CD4-positive, CD25-positive, alpha-beta regulatory T cell (primary cell): Measurements from ENCODE around the gene CAPN7. TPM values are rescaled to one million over a fixed set of nuclear protein-coding genes. Genes with fewer than 3 reads are reported as not detected.

ENCODE experiments used
- ATAC-seq, 2 donors: fragments of 150-1000 bp; cut with Tn5 transposase; one replicate each; pipeline ENCODE4 v1.10.0; 2021; ENCODE audit warnings: low read depth in 2 of 2, moderate number of reproducible peaks in 2 of 2, moderate library complexity in 1 of 2
- DNase-seq, 3 donors: peaks; one replicate each; pipeline versions ENCODE4 v3.0.0 to v3.0.0-alpha.2; 2012 to 2022; ENCODE audit warnings: mixed read lengths in 1 of 3
- H3K27ac ChIP-seq: one replicate; pipeline ENCODE4 v1.7.0; 2013; ENCODE audit warnings: mild to moderate bottlenecking, low read length; ENCODE audit not compliant: insufficient read depth, poor library complexity, severe bottlenecking
- H3K27me3 ChIP-seq: one replicate; pipeline ENCODE4 v1.7.0; 2013; ENCODE audit warnings: low read length; ENCODE audit not compliant: control insufficient read depth, insufficient read depth
- H3K36me3 ChIP-seq: one replicate; pipeline ENCODE4 v1.7.0; 2013; ENCODE audit warnings: mild to moderate bottlenecking, low read length, moderate library complexity; ENCODE audit not compliant: control insufficient read depth, insufficient read depth
- H3K4me1 ChIP-seq: 2 replicates; pipeline ENCODE4 v1.7.0; 2013; ENCODE audit warnings: mild to moderate bottlenecking, low read length; ENCODE audit not compliant: insufficient read depth, control insufficient read depth, poor library complexity, severe bottlenecking
- H3K4me3 ChIP-seq: one replicate; pipeline ENCODE4 v1.7.0; 2013; ENCODE audit warnings: low read depth, mild to moderate bottlenecking, low read length, moderate library complexity
- H3K9me3 ChIP-seq, 2 experiments: 1 replicate in 1 of 2; 2 replicates in 1 of 2; pipeline ENCODE4 v1.7.0; 2013; ENCODE audit warnings: low read length in 2 of 2, mild to moderate bottlenecking in 1 of 2, moderate library complexity in 1 of 2; ENCODE audit not compliant: control insufficient read depth in 2 of 2
- H3K27ac Mint-ChIP-seq, 3 donors: one replicate each; pipeline ENCODE4 v1.8.0; 2020 to 2022; ENCODE audit warnings: mild to moderate bottlenecking in 3 of 3, mixed read lengths in 3 of 3, moderate library complexity in 2 of 3
- H3K27me3 Mint-ChIP-seq: one replicate; pipeline ENCODE4 v1.8.0; 2022; ENCODE audit warnings: mild to moderate bottlenecking, mixed read lengths
- H3K36me3 Mint-ChIP-seq: one replicate; pipeline ENCODE4 v1.8.0; 2020; ENCODE audit warnings: mixed read lengths
- H3K4me1 Mint-ChIP-seq, 4 donors: one replicate each; pipeline ENCODE4 v1.8.0; 2020 to 2022; ENCODE audit warnings: mixed read lengths in 4 of 4, mild to moderate bottlenecking in 1 of 4
- H3K4me3 Mint-ChIP-seq, 4 donors: one replicate each; pipeline ENCODE4 v1.8.0; 2020 to 2022; ENCODE audit warnings: mild to moderate bottlenecking in 4 of 4, mixed read lengths in 4 of 4, moderate library complexity in 3 of 4
- H3K9me3 Mint-ChIP-seq, 7 donors: one replicate each; pipeline ENCODE4 v1.8.0; 2020 to 2022; ENCODE audit warnings: mixed read lengths in 7 of 7, mild to moderate bottlenecking in 3 of 7, moderate library complexity in 2 of 7
- polyA plus RNA-seq, 4 donors: library from polyadenylated mRNA; unstranded; fragments of 300-500 nt; fragmentation: Illumina TruSeq; gene quantifications; one replicate each; pipeline ENCODE4 v1.2.3, GENCODE V29; 2021
- total RNA-seq: library from RNA; stranded (reverse); gene quantifications from one replicate; pipeline ENCODE4 v1.2.3, GENCODE V29; 2022

Gene CAPN7
- total and polyA plus RNA-seq, 5 donors from 2014 or later, result 21.1 to 62.3 (median 21.7) TPM

- ATAC-seq (no peak), DNase-seq (no peak)
- Mint-ChIP-seq H3K27me3 (no peaks in the 10 kb centered on the region), H3K4me3 (no peak overlapping the region), H3K9me3 (no peaks in the 10 kb centered on the region), H3K27ac (peak overlapping the region; percentile 21 to 90 (median 64)), H3K4me1 (peaks cover 2 to 23% (median 8%) of the 10 kb centered on the region in 4 donors), H3K36me3 (peaks cover 43% of the 10 kb centered on the region)
- Histone ChIP-seq H3K4me1 (no peaks in the 10 kb centered on the region), H3K27ac (no peak overlapping the region), H3K27me3 (no peaks in the 10 kb centered on the region), H3K4me3 (no peak overlapping the region), H3K9me3 (no peaks in the 10 kb centered on the region), H3K36me3 (peaks cover 94% of the 10 kb centered on the region)
These were observed 47.1 kb downstream of the CAPN7 start for GRCh38 chr3:15253023-15253697.

DNA sequence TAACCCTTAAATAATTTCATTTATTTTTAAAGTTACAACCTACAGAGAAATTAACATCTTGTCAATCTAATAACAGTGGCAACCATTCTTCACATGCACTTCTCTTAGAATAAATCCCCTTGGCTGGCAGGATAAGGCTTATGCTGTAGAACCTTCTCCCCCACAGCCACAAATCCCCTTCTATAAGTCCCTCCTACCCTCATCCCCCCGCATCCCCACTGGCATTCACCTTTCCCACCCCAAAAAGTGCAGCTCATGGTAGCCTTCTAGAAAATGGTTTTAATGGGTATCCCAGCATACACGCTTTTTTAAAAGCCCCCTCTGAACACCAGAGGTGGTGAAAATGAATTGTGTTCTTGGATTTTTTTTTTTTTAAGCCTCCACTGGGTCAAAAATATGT lies 49.2 kb downstream of the CAPN7 start:
- Mint-ChIP-seq H3K36me3 (peaks cover 59% of the 10 kb centered on the region), H3K27me3 (no peaks in the 10 kb centered on the region)

DNA sequence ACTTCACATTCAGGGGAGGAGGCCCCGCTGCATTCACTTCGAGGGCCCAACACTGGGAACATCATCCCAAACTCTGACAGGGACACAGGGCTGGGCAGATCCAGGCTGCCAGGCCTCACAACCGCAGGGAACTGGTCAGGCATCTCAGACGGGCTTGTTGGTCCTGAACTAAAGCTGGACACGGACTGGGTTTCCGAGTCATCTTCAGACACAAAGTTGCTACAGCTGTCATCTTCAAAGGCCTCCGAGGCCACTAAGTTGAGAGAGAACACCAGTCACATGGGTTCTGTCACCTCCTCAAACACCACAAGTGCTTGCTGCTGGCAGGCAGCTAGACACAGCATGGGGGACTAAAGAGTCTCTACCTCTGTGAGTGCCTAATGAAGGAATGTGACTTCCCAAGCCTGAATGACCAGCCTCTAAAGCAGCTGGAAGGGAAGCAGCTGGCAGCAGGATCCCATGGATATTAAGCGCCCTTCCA lies 50.9 kb downstream of the CAPN7 start:
- Histone ChIP-seq H3K36me3 (peaks cover 96% of the 10 kb centered on the region), H3K9me3 (no peaks in the 10 kb centered on the region), H3K27me3 (no peaks in the 10 kb centered on the region), H3K4me1 (no peaks in the 10 kb centered on the region), H3K27ac (no peak overlapping the region), H3K4me3 (no peak overlapping the region)
- no peak for ATAC-seq
- Mint-ChIP-seq H3K4me1 (peaks cover 2 to 27% (median 9%) of the 10 kb centered on the region in 4 donors), H3K4me3 (no peak overlapping the region), H3K27ac (peak overlapping the region in 2 of 3 donors; percentile 55 to 60), H3K36me3 (peaks cover 55% of the 10 kb centered on the region), H3K27me3 (no peaks in the 10 kb centered on the region), H3K9me3 (no peaks in the 10 kb centered on the region)
- DNase-seq, result no peak

More for the DNA sequence above, 49.2 kb downstream of the CAPN7 start:
- DNase-seq (no peak), ATAC-seq (no peak)
- Histone ChIP-seq H3K27me3 (no peaks in the 10 kb centered on the region), H3K4me1 (no peaks in the 10 kb centered on the region), H3K9me3 (no peaks in the 10 kb centered on the region), H3K4me3 (no peak overlapping the region), H3K27ac (no peak overlapping the region), H3K36me3 (peaks cover 95% of the 10 kb centered on the region)
- peak overlapping the region in 1 of 3 donors; percentile 57 for H3K27ac Mint-ChIP-seq
- peaks cover 2 to 27% (median 8%) of the 10 kb centered on the region in 4 donors for H3K4me1 Mint-ChIP-seq
- no peak overlapping the region for H3K4me3 Mint-ChIP-seq
- H3K9me3 Mint-ChIP-seq, result no peaks in the 10 kb centered on the region

- H3K36me3 Mint-ChIP-seq, result peaks cover 46% of the 10 kb centered on the region
- H3K4me3 Mint-ChIP-seq, result no peak overlapping the region
- Histone ChIP-seq H3K27me3 (no peaks in the 10 kb centered on the region), H3K27ac (no peak overlapping the region), H3K4me1 (no peaks in the 10 kb centered on the region), H3K9me3 (no peaks in the 10 kb centered on the region), H3K4me3 (no peak overlapping the region), H3K36me3 (peaks cover 83% of the 10 kb centered on the region)
- H3K9me3 Mint-ChIP-seq, result no peaks in the 10 kb centered on the region
- ATAC-seq (no peak), DNase-seq (no peak)
- H3K27me3 Mint-ChIP-seq, result no peaks in the 10 kb centered on the region
- peaks cover 2 to 27% (median 5%) of the 10 kb centered on the region in 4 donors for H3K4me1 Mint-ChIP-seq
- H3K27ac Mint-ChIP-seq, result peak overlapping the region in 2 of 3 donors; percentile 72 to 77
These were observed 52.7 kb downstream of the CAPN7 start for GRCh38 chr3:15258720-15259119.

- no peaks in the 10 kb centered on the region for H3K4me1 ChIP-seq
- H3K36me3 Mint-ChIP-seq, result peaks cover 40% of the 10 kb centered on the region
- DNase-seq, result no peak
- H3K9me3 Mint-ChIP-seq, result no peaks in the 10 kb centered on the region
- no peak overlapping the region for H3K4me3 Mint-ChIP-seq
- H3K4me3 ChIP-seq, result no peak overlapping the region
- H3K27ac ChIP-seq, result no peak overlapping the region
- H3K36me3 ChIP-seq, result peaks cover 68% of the 10 kb centered on the region
- no peaks in the 10 kb centered on the region for H3K27me3 ChIP-seq
- ATAC-seq, result no peak
- peaks cover 4 to 25% (median 15%) of the 10 kb centered on the region in 4 donors for H3K4me1 Mint-ChIP-seq
- H3K27ac Mint-ChIP-seq, result peak overlapping the region in 2 of 3 donors; percentile 49 to 77
- no peaks in the 10 kb centered on the region for H3K9me3 ChIP-seq
- H3K27me3 Mint-ChIP-seq, result no peaks in the 10 kb centered on the region
These were observed 54.5 kb downstream of the CAPN7 start for GRCh38 chr3:15260531-15260930.

- H3K4me1 Mint-ChIP-seq, result peaks cover 0 to 25% (median 17%) of the 10 kb centered on the region in 4 donors
- H3K9me3 Mint-ChIP-seq, result no peaks in the 10 kb centered on the region
- no peaks in the 10 kb centered on the region for H3K27me3 Mint-ChIP-seq
- Histone ChIP-seq H3K4me1 (no peaks in the 10 kb centered on the region), H3K4me3 (no peak overlapping the region), H3K27ac (no peak overlapping the region), H3K27me3 (no peaks in the 10 kb centered on the region), H3K36me3 (peaks cover 68% of the 10 kb centered on the region), H3K9me3 (no peaks in the 10 kb centered on the region)
- H3K4me3 Mint-ChIP-seq, result no peak overlapping the region
- ATAC-seq, result no peak
- peaks cover 33% of the 10 kb centered on the region for H3K36me3 Mint-ChIP-seq
- DNase-seq, result no peak
- H3K27ac Mint-ChIP-seq, result peak overlapping the region in 1 of 3 donors; percentile 77
These were observed 55.2 kb downstream of the CAPN7 start for GRCh38 chr3:15261274-15261673.

DNA sequence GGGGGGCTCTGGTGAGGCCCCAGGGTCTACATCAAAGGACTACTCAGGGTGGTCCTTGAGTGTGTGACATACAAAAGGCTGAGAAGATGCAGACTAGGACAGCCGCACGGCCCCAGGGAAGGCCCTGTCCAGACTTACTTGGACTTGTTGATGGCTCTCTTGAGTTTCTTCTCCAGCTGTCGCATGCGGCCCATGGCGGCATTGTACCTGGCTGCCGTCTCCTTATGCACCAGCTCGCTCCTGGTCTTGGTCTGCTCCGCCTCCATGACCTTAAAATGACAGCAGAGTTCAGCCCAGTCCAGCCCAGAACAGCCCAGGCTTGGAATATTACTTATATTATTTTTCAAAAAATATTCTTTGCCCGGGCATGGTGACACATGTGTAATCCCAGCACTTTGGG lies 56.0 kb downstream of the CAPN7 start:
- no peak for ATAC-seq
- DNase-seq, result no peak
- H3K4me3 Mint-ChIP-seq, result no peak overlapping the region
- H3K36me3 Mint-ChIP-seq, result peaks cover 30% of the 10 kb centered on the region
- Histone ChIP-seq H3K4me3 (no peak overlapping the region), H3K4me1 (no peaks in the 10 kb centered on the region), H3K27me3 (no peaks in the 10 kb centered on the region), H3K36me3 (peaks cover 69% of the 10 kb centered on the region), H3K27ac (no peak overlapping the region), H3K9me3 (no peaks in the 10 kb centered on the region)
- H3K27ac Mint-ChIP-seq, result peak overlapping the region in 1 of 3 donors; percentile 77
- peaks cover 0 to 29% (median 18%) of the 10 kb centered on the region in 4 donors for H3K4me1 Mint-ChIP-seq
- H3K27me3 Mint-ChIP-seq, result no peaks in the 10 kb centered on the region
- H3K9me3 Mint-ChIP-seq, result no peaks in the 10 kb centered on the region

DNA sequence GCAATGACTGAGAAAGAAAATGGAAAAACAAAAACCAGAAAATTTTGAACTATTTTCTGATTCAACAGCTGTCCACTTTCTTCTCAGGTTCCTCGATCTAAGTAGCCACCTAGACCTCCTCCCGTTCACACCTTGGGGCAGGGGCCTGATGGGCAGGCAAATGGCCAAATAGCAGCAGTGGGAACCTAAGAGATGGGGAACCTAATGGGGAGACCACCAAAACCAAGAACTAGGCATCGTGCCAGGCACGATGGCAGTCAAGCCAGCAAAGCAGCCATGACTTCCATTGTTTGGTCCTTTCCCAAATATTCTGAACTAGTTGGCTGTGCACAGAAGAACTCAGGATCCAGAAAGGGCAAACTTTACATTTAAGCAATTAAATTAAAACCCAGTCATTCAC lies 57.1 kb downstream of the CAPN7 start:
- H3K9me3 Mint-ChIP-seq, result no peaks in the 10 kb centered on the region
- peaks cover 20% of the 10 kb centered on the region for H3K36me3 Mint-ChIP-seq
- H3K27ac ChIP-seq, result no peak overlapping the region
- H3K4me3 Mint-ChIP-seq, result no peak overlapping the region
- H3K36me3 ChIP-seq, result peaks cover 58% of the 10 kb centered on the region
- peaks cover 6 to 28% (median 23%) of the 10 kb centered on the region in 4 donors for H3K4me1 Mint-ChIP-seq
- no peak overlapping the region for H3K4me3 ChIP-seq
- no peaks in the 10 kb centered on the region for H3K27me3 Mint-ChIP-seq
- ATAC-seq, result no peak
- DNase-seq, result no peak
- peaks cover 9% of the 10 kb centered on the region for H3K4me1 ChIP-seq
- H3K27me3 ChIP-seq, result no peaks in the 10 kb centered on the region
- H3K9me3 ChIP-seq, result no peaks in the 10 kb centered on the region
- H3K27ac Mint-ChIP-seq, result peak overlapping the region in 2 of 3 donors; percentile 14 to 64
